Measurements from ENCODE around the gene TPM2. TPM values are rescaled to one million over a fixed set of nuclear protein-coding genes. Genes with fewer than 3 reads are reported as not detected.

Gene TPM2
- polyA plus RNA-seq, 1 donor, result 463 TPM

DNA sequence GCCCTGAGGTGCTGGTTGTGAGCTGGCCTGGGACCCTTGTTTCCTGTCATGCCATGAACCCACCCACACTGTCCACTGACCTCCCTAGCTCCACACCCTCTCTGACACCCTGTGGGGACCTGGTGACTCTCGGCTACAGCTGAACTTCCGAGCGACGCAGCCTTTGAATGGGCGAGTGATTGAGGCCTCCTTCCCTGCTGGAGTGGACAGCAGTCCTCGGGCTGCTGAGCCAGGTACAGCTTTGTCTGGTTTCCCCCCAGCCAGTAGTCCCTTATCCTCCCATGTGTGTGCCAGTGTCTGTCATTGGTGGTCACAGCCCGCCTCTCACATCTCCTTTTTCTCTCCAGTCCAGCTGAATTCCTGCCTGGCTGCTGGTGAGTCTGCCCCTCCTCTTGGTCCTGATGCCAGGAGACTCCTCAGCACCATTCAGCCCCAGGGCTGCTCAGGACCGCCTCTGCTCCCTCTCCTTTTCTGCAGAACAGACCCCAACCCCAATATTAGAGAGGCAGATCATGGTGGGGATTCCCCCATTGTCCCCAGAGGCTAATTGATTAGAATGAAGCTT is 9.9 kb downstream of the TPM2 start:
- 67% methylated on average over 1 of the region's 8 CpGs for WGBS (ENCODE audit: insufficient coverage, low lambda C conversion rate)
- Histone ChIP-seq H3K27ac (ENCODE audit: low read length) (no peak overlapping the region), H3K27me3 (ENCODE audit: control insufficient read depth, insufficient read depth, low read length) (peaks cover 7% of the 10 kb centered on the region), H3K36me3 (ENCODE audit: control insufficient read depth, insufficient read depth, low read length) (peaks cover 26% of the 10 kb centered on the region), H3K4me3 (ENCODE audit: low read length) (no peak overlapping the region), H3K9me3 (ENCODE audit: control insufficient read depth, low read depth, low read length) (no peaks in the 10 kb centered on the region), H3K4me1 (ENCODE audit: control insufficient read depth, insufficient read depth, low read length) (peaks cover 13% of the 10 kb centered on the region)
- DNase-seq, result no peak

DNA sequence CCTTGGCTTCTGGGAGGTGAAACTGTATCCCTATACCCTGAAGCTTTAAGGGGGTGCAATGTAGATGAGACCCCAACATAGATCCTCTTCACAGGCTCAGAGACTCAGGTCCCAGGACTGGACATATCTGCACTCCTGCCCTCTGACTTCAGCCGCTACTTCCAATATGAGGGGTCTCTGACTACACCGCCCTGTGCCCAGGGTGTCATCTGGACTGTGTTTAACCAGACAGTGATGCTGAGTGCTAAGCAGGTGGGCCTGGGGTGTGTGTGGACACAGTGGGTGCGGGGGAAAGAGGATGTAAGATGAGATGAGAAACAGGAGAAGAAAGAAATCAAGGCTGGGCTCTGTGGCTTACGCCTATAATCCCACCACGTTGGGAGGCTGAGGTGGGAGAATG is 10.6 kb downstream of the TPM2 start:
- no peak overlapping the region for H3K27ac ChIP-seq (ENCODE audit: low read length)
- peaks cover 7% of the 10 kb centered on the region for H3K27me3 ChIP-seq (ENCODE audit: control insufficient read depth, insufficient read depth, low read length)
- 100% methylated on average over 2 of the region's 5 CpGs for WGBS (ENCODE audit: insufficient coverage, low lambda C conversion rate)
- DNase-seq, result no peak
- peaks cover 13% of the 10 kb centered on the region for H3K4me1 ChIP-seq (ENCODE audit: control insufficient read depth, insufficient read depth, low read length)
- no peak overlapping the region for H3K4me3 ChIP-seq (ENCODE audit: low read length)
- H3K9me3 ChIP-seq (ENCODE audit: control insufficient read depth, low read depth, low read length), result no peaks in the 10 kb centered on the region
- peaks cover 19% of the 10 kb centered on the region for H3K36me3 ChIP-seq (ENCODE audit: control insufficient read depth, insufficient read depth, low read length)

DNA sequence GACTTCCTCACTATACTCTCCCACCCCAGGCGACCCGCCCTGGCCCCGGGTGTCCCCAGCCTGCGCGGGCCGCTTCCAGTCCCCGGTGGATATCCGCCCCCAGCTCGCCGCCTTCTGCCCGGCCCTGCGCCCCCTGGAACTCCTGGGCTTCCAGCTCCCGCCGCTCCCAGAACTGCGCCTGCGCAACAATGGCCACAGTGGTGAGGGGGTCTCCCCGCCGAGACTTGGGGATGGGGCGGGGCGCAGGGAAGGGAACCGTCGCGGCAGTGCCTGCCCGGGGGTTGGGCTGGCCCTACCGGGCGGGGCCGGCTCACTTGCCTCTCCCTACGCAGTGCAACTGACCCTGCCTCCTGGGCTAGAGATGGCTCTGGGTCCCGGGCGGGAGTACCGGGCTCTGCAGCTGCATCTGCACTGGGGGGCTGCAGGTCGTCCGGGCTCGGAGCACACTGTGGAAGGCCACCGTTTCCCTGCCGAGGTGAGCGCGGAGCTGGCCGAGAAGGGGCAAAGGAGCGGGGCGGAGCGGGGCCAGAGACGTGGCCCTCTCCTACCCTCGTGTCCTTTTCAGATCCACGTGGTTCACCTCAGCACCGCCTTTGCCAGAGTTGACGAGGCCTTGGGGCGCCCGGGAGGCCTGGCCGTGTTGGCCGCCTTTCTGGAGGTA is 13.9 kb downstream of the TPM2 start:
- H3K27me3 ChIP-seq (ENCODE audit: control insufficient read depth, insufficient read depth, low read length), result peaks cover 7% of the 10 kb centered on the region
- H3K27ac ChIP-seq (ENCODE audit: low read length), result no peak overlapping the region
- peaks cover 13% of the 10 kb centered on the region for H3K4me1 ChIP-seq (ENCODE audit: control insufficient read depth, insufficient read depth, low read length)
- H3K9me3 ChIP-seq (ENCODE audit: control insufficient read depth, low read depth, low read length), result no peaks in the 10 kb centered on the region
- H3K36me3 ChIP-seq (ENCODE audit: control insufficient read depth, insufficient read depth, low read length), result no peaks in the 10 kb centered on the region
- peak overlapping the region; percentile 55 for H3K4me3 ChIP-seq (ENCODE audit: low read length)
- WGBS (ENCODE audit: insufficient coverage, low lambda C conversion rate), result no CpG with 5 or more reads among the region's 51 CpGs
- peak; percentile 47 to 50 for DNase-seq

GRCh38 chr9:35675204-35675603 is 14.5 kb downstream of the TPM2 start:
- Histone ChIP-seq H3K27me3 (ENCODE audit: control insufficient read depth, insufficient read depth, low read length) (peaks cover 7% of the 10 kb centered on the region), H3K36me3 (ENCODE audit: control insufficient read depth, insufficient read depth, low read length) (no peaks in the 10 kb centered on the region), H3K4me1 (ENCODE audit: control insufficient read depth, insufficient read depth, low read length) (peaks cover 13% of the 10 kb centered on the region), H3K9me3 (ENCODE audit: control insufficient read depth, low read depth, low read length) (no peaks in the 10 kb centered on the region), H3K27ac (ENCODE audit: low read length) (no peak overlapping the region), H3K4me3 (ENCODE audit: low read length) (peak overlapping the region; percentile 55)
- WGBS (ENCODE audit: insufficient coverage, low lambda C conversion rate), result no CpG with 5 or more reads among the region's 13 CpGs
- DNase-seq, result peak in 1 of 2 donors; percentile 21

GRCh38 chr9:35674025-35674361 is 15.7 kb downstream of the TPM2 start:
- WGBS (ENCODE audit: insufficient coverage, low lambda C conversion rate), result no CpG with 5 or more reads among the region's 3 CpGs

GRCh38 chr9:35673132-35674024 is 16.3 kb downstream of the TPM2 start, which contains the start of gene CA9:
Gene CA9 (plus strand): TSS chr9:35673928. CDS start chr9:35673960, 32 bp downstream.
- DNase-seq, result no peak
- H3K27ac ChIP-seq (ENCODE audit: low read length), result no peak within 1 kb of the TSS
- H3K4me3 ChIP-seq (ENCODE audit: low read length), result no peak within 1 kb of the TSS
- H3K36me3 ChIP-seq (ENCODE audit: control insufficient read depth, insufficient read depth, low read length), result no peaks in the 10 kb centered on the region
- H3K4me1 ChIP-seq (ENCODE audit: control insufficient read depth, insufficient read depth, low read length), result peaks cover 28% of the 10 kb centered on the region
- 71% methylated on average over 1 of the region's 10 CpGs for WGBS (ENCODE audit: insufficient coverage, low lambda C conversion rate)
- H3K27me3 ChIP-seq (ENCODE audit: control insufficient read depth, insufficient read depth, low read length), result peaks cover 7% of the 10 kb centered on the region
- H3K9me3 ChIP-seq (ENCODE audit: control insufficient read depth, low read depth, low read length), result no peaks in the 10 kb centered on the region

More at GRCh38 chr9:35674025-35674361, 15.7 kb downstream of the TPM2 start:
- H3K27ac ChIP-seq (ENCODE audit: low read length), result no peak overlapping the region
- no peak for DNase-seq
- H3K4me1 ChIP-seq (ENCODE audit: control insufficient read depth, insufficient read depth, low read length), result peaks cover 23% of the 10 kb centered on the region
- no peak overlapping the region for H3K4me3 ChIP-seq (ENCODE audit: low read length)
- H3K27me3 ChIP-seq (ENCODE audit: control insufficient read depth, insufficient read depth, low read length), result peaks cover 7% of the 10 kb centered on the region
- H3K9me3 ChIP-seq (ENCODE audit: control insufficient read depth, low read depth, low read length), result no peaks in the 10 kb centered on the region
- no peaks in the 10 kb centered on the region for H3K36me3 ChIP-seq (ENCODE audit: control insufficient read depth, insufficient read depth, low read length)

DNA sequence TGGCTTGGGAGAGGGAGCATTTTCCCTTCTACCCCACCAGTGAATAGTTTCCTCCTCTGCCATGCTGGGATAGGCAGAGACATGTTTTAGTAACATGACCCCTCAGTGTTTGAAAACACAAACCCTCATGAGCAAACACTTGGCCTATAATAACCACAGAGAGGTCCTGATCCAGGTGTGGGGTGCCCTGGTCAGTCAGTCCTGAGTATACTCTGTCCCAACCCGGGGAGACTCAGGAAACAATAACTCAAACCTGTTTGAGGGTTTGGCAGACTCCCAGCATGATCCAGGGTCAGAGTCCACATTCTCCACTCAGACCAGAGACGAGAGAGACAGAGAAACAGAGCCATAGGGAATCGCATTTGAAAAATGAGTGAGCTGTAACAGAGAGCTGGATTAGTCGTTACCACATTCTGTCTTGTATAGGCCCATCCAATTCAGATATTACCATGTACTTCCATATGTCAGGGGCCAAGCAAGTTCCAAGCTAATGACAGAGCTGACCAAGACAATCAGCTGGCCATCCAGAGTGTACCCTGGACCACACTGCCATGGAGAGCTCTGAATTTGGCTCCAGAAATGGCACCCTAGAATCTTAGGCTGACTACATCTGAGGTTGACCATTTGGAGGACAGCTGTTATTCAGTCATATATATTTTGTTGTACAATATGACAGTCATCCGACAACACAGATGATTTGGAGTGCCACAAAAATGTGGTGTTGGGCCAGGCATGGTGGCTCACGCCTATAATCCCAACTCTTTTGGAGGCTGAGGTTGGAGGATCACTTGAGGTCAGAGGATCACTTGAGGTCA is 20.2 kb downstream of the TPM2 start:
- no CpG with 5 or more reads among the region's 6 CpGs for WGBS (ENCODE audit: insufficient coverage, low lambda C conversion rate)
- Histone ChIP-seq H3K27ac (ENCODE audit: low read length) (peak overlapping the region; percentile 66), H3K4me1 (ENCODE audit: control insufficient read depth, insufficient read depth, low read length) (peaks cover 18% of the 10 kb centered on the region), H3K4me3 (ENCODE audit: low read length) (no peak overlapping the region), H3K36me3 (ENCODE audit: control insufficient read depth, insufficient read depth, low read length) (no peaks in the 10 kb centered on the region), H3K9me3 (ENCODE audit: control insufficient read depth, low read depth, low read length) (no peaks in the 10 kb centered on the region), H3K27me3 (ENCODE audit: control insufficient read depth, insufficient read depth, low read length) (no peaks in the 10 kb centered on the region)
- peak; percentile 79 to 87 for DNase-seq

GRCh38 chr9:35667939-35668338 is 21.8 kb downstream of the TPM2 start:
- Histone ChIP-seq H3K9me3 (ENCODE audit: control insufficient read depth, low read depth, low read length) (no peaks in the 10 kb centered on the region), H3K27ac (ENCODE audit: low read length) (no peak overlapping the region), H3K4me3 (ENCODE audit: low read length) (no peak overlapping the region), H3K36me3 (ENCODE audit: control insufficient read depth, insufficient read depth, low read length) (no peaks in the 10 kb centered on the region), H3K4me1 (ENCODE audit: control insufficient read depth, insufficient read depth, low read length) (peaks cover 19% of the 10 kb centered on the region), H3K27me3 (ENCODE audit: control insufficient read depth, insufficient read depth, low read length) (no peaks in the 10 kb centered on the region)
- DNase-seq, result no peak
- whole genome bisulfite sequencing (ENCODE audit: insufficient coverage, low lambda C conversion rate), result no CpG with 5 or more reads among the region's 3 CpGs

DNA sequence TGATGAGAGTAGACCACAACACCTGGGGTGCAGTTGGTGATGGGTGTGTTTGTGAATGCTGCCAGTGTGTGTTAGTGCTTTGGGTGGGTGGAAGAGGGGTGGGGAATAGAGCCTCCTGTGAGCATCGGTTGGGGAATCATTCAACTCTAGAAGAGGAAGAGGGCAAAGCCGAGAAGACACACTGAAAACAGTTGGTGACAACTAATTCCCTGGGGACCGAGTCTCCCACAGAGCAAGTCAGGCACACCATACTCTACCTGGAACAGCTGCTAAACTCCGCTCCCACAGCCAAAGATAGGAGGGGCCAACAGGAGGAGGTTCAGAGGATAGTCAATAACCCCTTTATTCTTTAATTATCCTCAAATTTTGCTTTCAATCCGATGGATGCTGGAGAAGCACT is 23.2 kb downstream of the TPM2 start:
- WGBS (ENCODE audit: insufficient coverage, low lambda C conversion rate), result no CpG with 5 or more reads among the region's 5 CpGs
- no peak overlapping the region for H3K27ac ChIP-seq (ENCODE audit: low read length)
- DNase-seq, result no peak

GRCh38 chr9:35666045-35666444 is 23.7 kb downstream of the TPM2 start:
- H3K36me3 ChIP-seq (ENCODE audit: control insufficient read depth, insufficient read depth, low read length), result peaks cover 2% of the 10 kb centered on the region
- no CpG with 5 or more reads among the region's 1 CpG for WGBS (ENCODE audit: insufficient coverage, low lambda C conversion rate)
- H3K27ac ChIP-seq (ENCODE audit: low read length), result no peak overlapping the region
- H3K9me3 ChIP-seq (ENCODE audit: control insufficient read depth, low read depth, low read length), result no peaks in the 10 kb centered on the region
- no peaks in the 10 kb centered on the region for H3K27me3 ChIP-seq (ENCODE audit: control insufficient read depth, insufficient read depth, low read length)
- H3K4me1 ChIP-seq (ENCODE audit: control insufficient read depth, insufficient read depth, low read length), result peaks cover 19% of the 10 kb centered on the region
- H3K4me3 ChIP-seq (ENCODE audit: low read length), result no peak overlapping the region
- no peak for DNase-seq

More for the DNA sequence above, 23.2 kb downstream of the TPM2 start:
- no peaks in the 10 kb centered on the region for H3K27me3 ChIP-seq (ENCODE audit: control insufficient read depth, insufficient read depth, low read length)
- no peaks in the 10 kb centered on the region for H3K9me3 ChIP-seq (ENCODE audit: control insufficient read depth, low read depth, low read length)
- peaks cover 19% of the 10 kb centered on the region for H3K4me1 ChIP-seq (ENCODE audit: control insufficient read depth, insufficient read depth, low read length)
- no peaks in the 10 kb centered on the region for H3K36me3 ChIP-seq (ENCODE audit: control insufficient read depth, insufficient read depth, low read length)
- no peak overlapping the region for H3K4me3 ChIP-seq (ENCODE audit: low read length)
